ENCODE results near the gene EPHA7.

- TF ChIP-seq CTCF (IDR thresholded peaks at IDR 0.05; ENCODE audit: poor library complexity) (no peak), EZH2 (IDR thresholded peaks at IDR 0.05; ENCODE audit: borderline replicate concordance) (no peak)
These were observed 210.0 kb downstream of the EPHA7 start for GRCh38 chr6:93209358-93209757.

Measured in hepatocyte (in vitro differentiated cells).